ENCODE results near the gene PACS1.

The PACS1 gene

DNA sequence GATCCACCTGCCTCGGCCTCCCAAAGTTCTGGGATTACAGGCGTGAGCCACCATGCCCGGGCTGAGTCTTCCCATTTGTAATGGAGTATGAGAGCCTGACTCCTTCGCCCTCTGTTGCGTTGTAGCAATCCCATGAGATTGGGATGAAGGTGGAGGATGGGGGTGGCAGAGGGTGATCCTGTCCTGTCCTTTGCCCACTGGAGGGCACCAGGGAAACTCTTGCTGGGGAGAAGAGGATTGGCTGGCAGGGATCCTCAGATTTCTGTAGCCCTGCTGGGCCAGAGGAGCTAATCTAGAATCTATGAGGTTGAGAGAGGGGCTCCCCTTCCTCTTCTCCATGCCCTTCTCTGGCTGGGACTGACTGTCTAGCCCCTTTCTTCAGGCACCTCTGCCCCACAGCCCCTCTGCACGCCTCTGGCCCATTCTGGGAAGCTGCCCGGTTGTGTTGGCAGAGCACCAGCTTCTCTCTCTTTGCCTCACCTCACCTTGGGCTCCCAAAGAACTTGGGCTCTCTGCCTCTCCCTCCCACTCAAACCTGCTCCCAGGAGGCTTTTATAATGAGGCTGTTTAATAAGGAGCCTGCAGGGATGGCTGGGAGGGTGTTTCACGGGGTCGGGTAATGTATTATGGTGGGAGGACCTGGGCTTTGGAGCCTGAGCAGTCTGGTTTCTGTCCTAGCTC lies 34.3 kb upstream of the PACS1 start:
- FAIRE-seq: no peak
- DNase-seq (ENCODE audit: insufficient read length, low spot score): no peak
- TF ChIP-seq CTCF (IDR thresholded peaks at IDR 0.05; ENCODE audit: insufficient read depth, missing control alignments): no peak

DNA sequence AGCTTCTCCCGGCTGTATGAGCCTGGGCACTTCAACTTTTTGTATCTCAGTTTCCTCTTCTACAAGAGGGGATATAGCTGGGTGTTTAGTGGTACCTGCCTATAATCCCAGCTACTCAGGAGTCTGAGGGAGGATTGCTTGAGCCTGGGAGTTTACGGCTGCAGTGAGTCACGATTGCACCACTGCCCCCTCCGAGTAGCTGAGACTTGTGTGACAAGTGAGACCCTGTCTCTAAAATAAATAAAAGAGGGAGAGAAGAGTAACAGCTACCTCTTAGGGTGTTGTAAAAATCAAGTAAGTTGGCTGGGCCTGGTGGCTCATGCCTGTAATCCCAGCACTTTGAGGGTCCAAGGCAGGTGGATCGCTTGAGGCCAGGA lies 33.8 kb upstream of the PACS1 start:
- TF ChIP-seq CTCF (IDR thresholded peaks at IDR 0.05; ENCODE audit: insufficient read depth, missing control alignments): no peak
- peak; percentile 10 for DNase-seq (ENCODE audit: insufficient read length, low spot score)
- FAIRE-seq: no peak

GRCh38 chr11:66037327-66037726 lies 32.7 kb upstream of the PACS1 start:
- no peak for DNase-seq (ENCODE audit: insufficient read length, low spot score)
- no peak for FAIRE-seq
- TF ChIP-seq CTCF (IDR thresholded peaks at IDR 0.05; ENCODE audit: insufficient read depth, missing control alignments): no peak

GRCh38 chr11:66039765-66040164 lies 30.3 kb upstream of the PACS1 start:
- TF ChIP-seq CTCF (IDR thresholded peaks at IDR 0.05; ENCODE audit: insufficient read depth, missing control alignments): no peak
- no peak for DNase-seq (ENCODE audit: insufficient read length, low spot score)
- no peak for FAIRE-seq

DNA sequence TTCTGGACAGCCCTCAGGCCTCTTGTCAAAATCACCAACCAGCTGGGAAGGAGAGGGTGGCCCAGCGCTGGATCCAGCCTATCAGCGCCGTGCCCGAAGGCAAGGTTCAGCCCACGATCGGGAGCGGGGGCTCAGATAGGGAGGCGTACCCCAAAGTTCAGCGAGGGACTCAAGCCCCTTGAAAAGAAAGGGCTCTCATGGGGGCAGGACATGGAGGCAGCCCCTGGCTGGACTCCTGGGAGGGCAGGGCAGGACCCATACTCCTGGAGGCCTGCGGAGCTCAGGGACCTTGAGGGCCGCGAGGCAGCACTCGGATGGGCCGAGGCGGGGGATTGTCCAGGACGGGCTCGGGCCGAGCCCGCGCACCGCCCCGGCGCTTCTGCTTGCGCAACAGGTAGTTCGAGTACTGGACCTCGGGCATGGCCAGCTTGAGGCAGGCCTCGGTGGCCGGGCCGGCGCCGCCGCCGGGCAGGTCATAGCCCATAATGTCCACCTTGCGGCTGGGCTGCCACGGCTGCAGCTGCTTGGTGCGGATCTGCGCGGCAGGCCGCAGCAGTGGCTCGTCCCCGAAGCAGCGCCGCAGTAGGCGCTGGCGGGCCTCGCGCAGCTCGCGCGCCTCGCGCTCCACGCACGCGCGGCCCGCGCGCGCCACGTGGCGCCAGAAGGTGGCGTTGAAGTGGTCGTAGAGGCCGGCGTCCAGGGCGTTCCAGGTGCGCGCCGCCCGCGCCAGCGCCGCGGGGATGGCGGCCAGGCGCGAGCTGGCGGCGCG lies 27.7 kb upstream of the PACS1 start:
- DNase-seq (ENCODE audit: insufficient read length, low spot score) (no peak), FAIRE-seq (no peak)
- no peak for TF ChIP-seq CTCF (IDR thresholded peaks at IDR 0.05; ENCODE audit: insufficient read depth, missing control alignments)

GRCh38 chr11:66042996-66043906 lies 26.8 kb upstream of the PACS1 start:
- TF ChIP-seq CTCF (IDR thresholded peaks at IDR 0.05; ENCODE audit: insufficient read depth, missing control alignments): no peak
- DNase-seq (ENCODE audit: insufficient read length, low spot score) (no peak), FAIRE-seq (no peak)

Data from D721Med (cell line).